ENCODE measurements around the gene TMEM123. TPM values are rescaled to one million over a fixed set of nuclear protein-coding genes. Genes with fewer than 3 reads are reported as not detected.

The TMEM123 gene
- total and polyA plus RNA-seq, 2 of the 13 experiments (the other 11 are each of a cell fraction or from before 2014, with no cell fraction given): 365 to 2,761 TPM

GRCh38 chr11:102458548-102458947, 6.0 kb upstream of the TMEM123 start (continued):
- TF ChIP-seq ZNF317 (CRISPR knock-in tag; IDR thresholded peaks at IDR 0.05): no peak
- TF ChIP-seq, protein P1, sequence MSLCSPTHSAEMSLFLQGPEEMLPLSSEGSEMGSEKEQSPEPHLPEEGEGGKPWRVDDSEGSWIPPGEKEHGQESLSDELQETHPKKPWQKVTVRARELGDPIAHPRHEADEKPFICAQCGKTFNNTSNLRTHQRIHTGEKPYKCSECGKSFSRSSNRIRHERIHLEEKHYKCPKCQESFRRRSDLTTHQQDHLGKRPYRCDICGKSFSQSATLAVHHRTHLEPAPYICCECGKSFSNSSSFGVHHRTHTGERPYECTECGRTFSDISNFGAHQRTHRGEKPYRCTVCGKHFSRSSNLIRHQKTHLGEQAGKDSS (CRISPR knock-in tag; IDR thresholded peaks at IDR 0.05; ENCODE audit: borderline replicate concordance, low read depth): no peak
- TF ChIP-seq FOXM1 (CRISPR knock-in tag; IDR thresholded peaks at IDR 0.05): no peak
- TF ChIP-seq CENPBD1 (CRISPR knock-in tag; IDR thresholded peaks at IDR 0.05; ENCODE audit: borderline replicate concordance, low read depth): no peak
- no peak for TF ChIP-seq ZBTB10 (CRISPR knock-in tag; IDR thresholded peaks at IDR 0.05; ENCODE audit: borderline replicate concordance)
- TF ChIP-seq ZNF337 (CRISPR knock-in tag; IDR thresholded peaks at IDR 0.05; ENCODE audit: borderline replicate concordance, low read depth): no peak
- TF ChIP-seq CENPX (CRISPR knock-in tag; IDR thresholded peaks at IDR 0.05): no peak
- TF ChIP-seq KLF6 (CRISPR knock-in tag; IDR thresholded peaks at IDR 0.05): no peak
- 0 out of 2 replicates have a peak, but pooled peaks have one; percentile 28 for TF ChIP-seq ZNF121 (CRISPR knock-in tag; IDR thresholded peaks at IDR 0.05)
- TF ChIP-seq ZMYM3 (CRISPR knock-in tag; IDR thresholded peaks at IDR 0.05): peak; percentile 92
- no peak for TF ChIP-seq ATF6 (CRISPR knock-in tag; conservative IDR thresholded peaks at IDR 0.05)
- TF ChIP-seq, protein P2, sequence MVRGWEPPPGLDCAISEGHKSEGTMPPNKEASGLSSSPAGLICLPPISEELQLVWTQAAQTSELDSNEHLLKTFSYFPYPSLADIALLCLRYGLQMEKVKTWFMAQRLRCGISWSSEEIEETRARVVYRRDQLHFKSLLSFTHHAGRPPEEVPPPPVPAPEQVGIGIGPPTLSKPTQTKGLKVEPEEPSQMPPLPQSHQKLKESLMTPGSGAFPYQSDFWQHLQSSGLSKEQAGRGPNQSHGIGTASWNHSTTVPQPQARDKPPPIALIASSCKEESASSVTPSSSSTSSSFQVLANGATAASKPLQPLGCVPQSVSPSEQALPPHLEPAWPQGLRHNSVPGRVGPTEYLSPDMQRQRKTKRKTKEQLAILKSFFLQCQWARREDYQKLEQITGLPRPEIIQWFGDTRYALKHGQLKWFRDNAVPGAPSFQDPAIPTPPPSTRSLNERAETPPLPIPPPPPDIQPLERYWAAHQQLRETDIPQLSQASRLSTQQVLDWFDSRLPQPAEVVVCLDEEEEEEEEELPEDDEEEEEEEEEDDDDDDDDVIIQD (CRISPR knock-in tag; IDR thresholded peaks at IDR 0.05; ENCODE audit: low read depth): 0 out of 2 replicates have a peak, but pooled peaks have one; percentile 20
- TF ChIP-seq ZBTB3 (CRISPR knock-in tag; IDR thresholded peaks at IDR 0.05; ENCODE audit: borderline replicate concordance, low read depth): no peak
- no peak for TF ChIP-seq USF2 (IDR thresholded peaks at IDR 0.05; ENCODE audit: low read depth, low read length)
- TF ChIP-seq USF2 (CRISPR knock-in tag; IDR thresholded peaks at IDR 0.05; ENCODE audit: borderline replicate concordance): no peak
- TF ChIP-seq, protein P3, sequence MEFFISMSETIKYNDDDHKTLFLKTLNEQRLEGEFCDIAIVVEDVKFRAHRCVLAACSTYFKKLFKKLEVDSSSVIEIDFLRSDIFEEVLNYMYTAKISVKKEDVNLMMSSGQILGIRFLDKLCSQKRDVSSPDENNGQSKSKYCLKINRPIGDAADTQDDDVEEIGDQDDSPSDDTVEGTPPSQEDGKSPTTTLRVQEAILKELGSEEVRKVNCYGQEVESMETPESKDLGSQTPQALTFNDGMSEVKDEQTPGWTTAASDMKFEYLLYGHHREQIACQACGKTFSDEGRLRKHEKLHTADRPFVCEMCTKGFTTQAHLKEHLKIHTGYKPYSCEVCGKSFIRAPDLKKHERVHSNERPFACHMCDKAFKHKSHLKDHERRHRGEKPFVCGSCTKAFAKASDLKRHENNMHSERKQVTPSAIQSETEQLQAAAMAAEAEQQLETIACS (CRISPR knock-in tag; IDR thresholded peaks at IDR 0.05): no peak
- no peak for TF ChIP-seq SRSF4 (IDR thresholded peaks at IDR 0.05; ENCODE audit: low read depth, low read length, poor library complexity, severe bottlenecking)

Data from HepG2 (cell line).